Peyer's patch (tissue), 4 donors: ENCODE results near the gene ARAF.

Source experiments
- CTCF ChIP-seq, 6 experiments: fragments of 450-650 bp in 4 of 6; fragments of 200-600 bp in 2 of 6; sonication (generic) in 1 of 6; IDR thresholded peaks; one replicate each; pipeline ENCODE4 v1.5.1; 2017 to 2019; ENCODE audit warnings: antibody characterized with exemption in 6 of 6, mild to moderate bottlenecking in 3 of 6, moderate library complexity in 1 of 6
- POLR2A ChIP-seq, 2 donors: fragments of 450-650 bp; IDR thresholded peaks; one replicate each; pipeline ENCODE4 v1.5.1; 2017; ENCODE audit warnings: antibody characterized with exemption in 2 of 2, mild to moderate bottlenecking in 2 of 2, moderate library complexity in 2 of 2

- TF ChIP-seq POLR2A (IDR thresholded peaks at IDR 0.05) = no peak
- no peak for TF ChIP-seq CTCF (IDR thresholded peaks at IDR 0.05)
These were observed 37.3 kb upstream of the ARAF start for GRCh38 chrX:47523713-47524166.
